Astrocyte of the cerebellum (primary cell): ENCODE data around the gene GNAZ.

Experiments
- DNase-seq: peaks from one replicate; pipeline ENCODE4 v3.0.0-alpha.2; 2011; ENCODE audit warnings: low read depth
- H3K4me3 ChIP-seq: 2 replicates; pipeline ENCODE4 v1.5.1; 2011; ENCODE audit warnings: mild to moderate bottlenecking, low read depth, low read length, moderate library complexity
- in situ Hi-C: cut with HindIII; loops from 2 replicates; pipeline ENCODE4 v1.10.0; 2017; ENCODE audit warnings: low sequenced_read_pairs
- TF ChIP-seq, protein P1 (sequence below): IDR thresholded peaks from 2 replicates; pipeline ENCODE4 v1.5.1; 2012; ENCODE audit warnings: low read length, low read depth, moderate library complexity, mild to moderate bottlenecking; ENCODE audit errors: missing control alignments

GNAZ gene

DNA sequence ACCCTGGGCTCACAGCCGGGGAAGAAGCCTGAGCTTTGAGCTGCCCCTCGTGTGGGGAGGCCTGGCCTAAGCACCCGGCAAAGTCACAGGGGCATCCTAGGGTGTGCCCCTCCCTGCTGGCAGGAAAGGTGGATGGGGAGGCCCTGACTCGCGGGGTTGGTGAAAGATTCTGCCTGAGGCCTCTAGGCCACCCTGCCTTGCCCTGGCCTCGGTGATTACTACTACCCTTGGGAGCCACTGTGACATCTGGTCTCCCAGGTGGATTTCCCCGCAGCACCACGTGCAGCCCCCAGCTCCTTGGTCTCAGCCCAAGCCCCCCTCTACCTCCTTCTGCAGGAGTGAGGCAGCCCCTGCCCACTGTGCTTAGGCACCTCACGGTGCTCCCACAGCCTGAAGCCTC lies 23.9 kb downstream of the GNAZ start:
- in situ Hi-C loops: no loop called here
- TF ChIP-seq, protein P1, sequence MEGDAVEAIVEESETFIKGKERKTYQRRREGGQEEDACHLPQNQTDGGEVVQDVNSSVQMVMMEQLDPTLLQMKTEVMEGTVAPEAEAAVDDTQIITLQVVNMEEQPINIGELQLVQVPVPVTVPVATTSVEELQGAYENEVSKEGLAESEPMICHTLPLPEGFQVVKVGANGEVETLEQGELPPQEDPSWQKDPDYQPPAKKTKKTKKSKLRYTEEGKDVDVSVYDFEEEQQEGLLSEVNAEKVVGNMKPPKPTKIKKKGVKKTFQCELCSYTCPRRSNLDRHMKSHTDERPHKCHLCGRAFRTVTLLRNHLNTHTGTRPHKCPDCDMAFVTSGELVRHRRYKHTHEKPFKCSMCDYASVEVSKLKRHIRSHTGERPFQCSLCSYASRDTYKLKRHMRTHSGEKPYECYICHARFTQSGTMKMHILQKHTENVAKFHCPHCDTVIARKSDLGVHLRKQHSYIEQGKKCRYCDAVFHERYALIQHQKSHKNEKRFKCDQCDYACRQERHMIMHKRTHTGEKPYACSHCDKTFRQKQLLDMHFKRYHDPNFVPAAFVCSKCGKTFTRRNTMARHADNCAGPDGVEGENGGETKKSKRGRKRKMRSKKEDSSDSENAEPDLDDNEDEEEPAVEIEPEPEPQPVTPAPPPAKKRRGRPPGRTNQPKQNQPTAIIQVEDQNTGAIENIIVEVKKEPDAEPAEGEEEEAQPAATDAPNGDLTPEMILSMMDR: no peak
- DNase-seq: no peak
- H3K4me3 ChIP-seq: no peak overlapping the region

DNA sequence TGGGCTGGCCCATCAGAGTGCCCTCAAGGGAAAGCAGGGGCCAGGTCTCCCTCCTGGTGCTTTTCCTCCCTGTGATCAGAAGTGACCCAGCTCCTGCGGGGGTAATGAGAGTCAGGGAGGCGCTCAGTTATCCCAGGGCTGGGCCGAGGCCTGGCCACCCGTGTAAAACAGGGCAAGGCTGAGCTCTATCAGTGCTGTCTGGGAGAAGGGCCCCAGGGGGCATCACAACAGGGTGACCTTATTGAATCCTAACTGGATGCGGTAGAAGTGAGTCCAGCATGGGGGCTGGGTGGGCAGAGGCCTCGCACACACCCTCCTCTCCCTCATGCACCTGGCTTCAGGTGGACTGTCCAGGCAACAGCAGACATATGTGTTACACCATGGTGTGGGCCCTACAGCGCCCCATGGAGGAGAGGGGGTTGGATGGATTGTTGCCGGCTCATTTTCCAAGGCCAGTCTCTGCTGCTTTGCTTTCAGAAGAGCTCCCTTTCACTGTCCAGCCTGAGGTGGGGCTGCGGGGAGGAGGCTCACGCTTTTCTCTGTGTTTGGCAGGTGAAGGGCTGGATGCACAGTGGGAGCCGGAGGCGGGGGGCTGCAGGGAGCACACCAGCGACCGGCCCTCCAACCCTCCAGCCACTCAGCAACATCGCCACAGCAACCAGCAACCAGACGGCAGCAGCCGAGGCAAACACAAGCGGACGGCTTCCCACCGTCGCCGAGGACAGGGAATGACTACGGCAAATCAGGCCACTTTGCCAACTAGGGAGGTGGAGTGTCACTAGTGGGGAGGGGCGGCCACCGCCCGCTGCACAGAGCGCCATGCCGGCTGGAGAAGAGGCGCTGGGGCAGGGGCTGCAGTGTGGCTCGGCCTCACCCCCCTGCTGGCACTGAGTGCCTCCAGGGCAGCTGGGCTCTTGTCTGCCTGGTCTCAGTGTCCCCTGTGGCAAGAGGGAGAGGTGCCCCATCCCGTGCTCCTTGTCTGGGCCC lies 24.7 kb downstream of the GNAZ start:
- TF ChIP-seq, protein P1: no peak
- in situ Hi-C loops: no loop called here

DNA sequence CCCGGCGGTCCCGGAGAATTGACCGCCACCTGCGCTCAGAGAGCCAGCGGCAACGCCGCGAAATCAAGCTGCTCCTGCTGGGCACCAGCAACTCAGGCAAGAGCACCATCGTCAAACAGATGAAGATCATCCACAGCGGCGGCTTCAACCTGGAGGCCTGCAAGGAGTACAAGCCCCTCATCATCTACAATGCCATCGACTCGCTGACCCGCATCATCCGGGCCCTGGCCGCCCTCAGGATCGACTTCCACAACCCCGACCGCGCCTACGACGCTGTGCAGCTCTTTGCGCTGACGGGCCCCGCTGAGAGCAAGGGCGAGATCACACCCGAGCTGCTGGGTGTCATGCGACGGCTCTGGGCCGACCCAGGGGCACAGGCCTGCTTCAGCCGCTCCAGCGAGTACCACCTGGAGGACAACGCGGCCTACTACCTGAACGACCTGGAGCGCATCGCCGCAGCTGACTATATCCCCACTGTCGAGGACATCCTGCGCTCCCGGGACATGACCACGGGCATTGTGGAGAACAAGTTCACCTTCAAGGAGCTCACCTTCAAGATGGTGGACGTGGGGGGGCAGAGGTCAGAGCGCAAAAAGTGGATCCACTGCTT lies 25.5 kb downstream of the GNAZ start:
- no peak for DNase-seq
- TF ChIP-seq, protein P1: no peak
- in situ Hi-C loops: no loop called here

More for the DNA sequence above, 24.7 kb downstream of the GNAZ start:
- H3K4me3 ChIP-seq: no peak overlapping the region
- DNase-seq: no peak

DNA sequence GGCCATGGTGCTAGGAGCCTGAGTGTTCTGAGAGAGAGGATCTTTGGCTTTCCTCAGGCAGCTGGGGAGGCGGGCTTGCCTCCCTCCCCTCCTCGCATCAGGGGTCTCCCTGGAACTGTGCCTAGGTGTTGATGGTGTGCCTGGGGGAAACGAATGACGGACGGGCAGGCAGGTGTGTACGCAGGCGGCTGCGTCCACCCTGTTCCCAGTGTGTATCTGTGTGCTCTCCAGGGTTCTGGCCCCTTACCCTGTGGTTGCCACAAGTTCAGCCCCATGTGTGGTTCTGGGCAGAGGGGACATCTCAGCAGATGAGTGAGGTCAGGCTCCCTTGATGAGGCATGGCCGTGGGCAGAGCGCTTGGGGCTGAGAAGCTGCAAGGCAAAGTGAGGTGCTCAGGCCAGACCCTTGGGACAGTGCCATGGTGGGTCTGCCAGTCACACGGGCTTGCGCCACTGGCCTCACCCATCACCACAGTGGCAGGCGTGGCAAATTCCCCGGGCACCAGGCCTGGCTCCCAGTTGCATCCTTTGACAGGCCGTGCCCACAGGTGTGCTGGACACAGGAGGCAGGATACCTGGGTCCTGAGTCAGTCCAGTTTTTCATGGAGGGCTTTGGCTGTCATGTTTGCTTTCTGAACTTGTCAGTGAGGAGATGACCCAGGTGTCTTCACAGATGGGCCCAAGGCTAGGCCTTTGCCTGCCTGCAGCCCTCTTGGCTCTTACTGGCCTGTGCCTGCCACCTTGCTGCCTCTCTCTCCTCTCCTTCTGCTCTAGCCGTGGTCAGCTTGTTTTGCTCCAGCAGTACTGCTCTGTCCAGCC lies 27.3 kb downstream of the GNAZ start:
- DNase-seq: no peak
- TF ChIP-seq, protein P1: no peak
- no peak overlapping the region for H3K4me3 ChIP-seq
- in situ Hi-C loops: no loop called here

More for the DNA sequence above, 25.5 kb downstream of the GNAZ start:
- H3K4me3 ChIP-seq: no peak overlapping the region

DNA sequence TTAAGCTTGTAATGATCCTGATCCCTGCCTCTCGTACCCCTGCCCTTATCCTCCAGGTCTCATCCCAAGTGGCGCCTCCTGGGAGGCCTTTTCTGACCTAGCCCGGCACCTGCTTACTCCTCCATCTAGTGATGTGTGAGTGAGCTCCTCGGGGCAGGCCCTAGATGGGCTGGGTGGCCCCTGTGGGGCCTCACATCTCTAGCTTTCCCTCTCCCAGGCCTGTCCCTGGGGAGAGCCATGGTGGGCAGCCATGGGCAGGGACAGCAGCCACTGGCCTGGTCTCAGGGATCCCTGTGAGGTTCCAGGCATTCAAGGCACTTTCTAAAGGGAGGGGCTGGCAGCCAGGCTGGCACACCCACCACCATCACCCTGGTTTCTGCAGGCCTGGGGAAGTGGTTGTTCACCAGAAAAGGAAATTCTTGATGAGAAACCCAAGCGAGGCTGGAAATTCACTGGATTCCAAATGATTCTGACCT lies 27.9 kb downstream of the GNAZ start:
- TF ChIP-seq, protein P1: no peak
- no peak for DNase-seq
- no peak overlapping the region for H3K4me3 ChIP-seq
- in situ Hi-C loops: no loop called here
